BJ (cell line): ENCODE results near the gene CHAT. TPM values are rescaled to one million over a fixed set of nuclear protein-coding genes. Genes with fewer than 3 reads are reported as not detected.

ENCODE experiments used
- CTCF ChIA-PET: fragments of 350-600 bp; formaldehyde crosslinking; extraction: SDS; loops from one replicate; lab custom pipeline; 2021; ENCODE audit warnings: antibody characterized with exemption, inconsistent platforms; lab: Yijun Ruan, JAX
- POLR2A ChIA-PET: fragments of 300-600 bp; sonication (Branson Sonifier 250); formaldehyde crosslinking; extraction: SDS; loops from one replicate; lab custom pipeline; 2021; ENCODE audit warnings: antibody characterized with exemption; lab: Charles Lee
- DNase-seq: peaks from one replicate; pipeline ENCODE4 v3.0.0-alpha.2; 2011; ENCODE audit warnings: low read depth
- H3K27me3 ChIP-seq: 2 replicates; pipeline ENCODE4 v1.6.0; 2011; ENCODE audit warnings: low read length; ENCODE audit not compliant: control insufficient read depth, insufficient read depth
- H3K36me3 ChIP-seq: 2 replicates; pipeline ENCODE4 v1.5.1; 2011; ENCODE audit warnings: low read length; ENCODE audit not compliant: control insufficient read depth, insufficient read depth
- H3K4me3 ChIP-seq: 2 replicates; pipeline ENCODE4 v1.5.1; 2011; ENCODE audit warnings: low read depth, mild to moderate bottlenecking, control low read depth, low read length
- polyA plus RNA-seq: library from polyadenylated mRNA; depleted of rRNA; stranded (reverse); fragments of >200 nt; gene quantifications from 2 replicates; pipeline ENCODE4 v1.2.3, GENCODE V29; 2011
- TF ChIP-seq, protein P1 (sequence below): IDR thresholded peaks from 2 replicates; pipeline ENCODE4 v1.5.1; 2011; ENCODE audit warnings: low read depth, mild to moderate bottlenecking, control low read depth, inconsistent platforms, low read length, moderate library complexity; ENCODE audit not compliant: insufficient read depth

Gene CHAT
- polyA plus RNA-seq, 1 experiment: not detected

- no peak for DNase-seq
- H3K27me3 ChIP-seq: peaks cover 18% of the 10 kb centered on the region
- H3K4me3 ChIP-seq: no peak overlapping the region
- no peaks in the 10 kb centered on the region for H3K36me3 ChIP-seq
- TF ChIP-seq, protein P1, sequence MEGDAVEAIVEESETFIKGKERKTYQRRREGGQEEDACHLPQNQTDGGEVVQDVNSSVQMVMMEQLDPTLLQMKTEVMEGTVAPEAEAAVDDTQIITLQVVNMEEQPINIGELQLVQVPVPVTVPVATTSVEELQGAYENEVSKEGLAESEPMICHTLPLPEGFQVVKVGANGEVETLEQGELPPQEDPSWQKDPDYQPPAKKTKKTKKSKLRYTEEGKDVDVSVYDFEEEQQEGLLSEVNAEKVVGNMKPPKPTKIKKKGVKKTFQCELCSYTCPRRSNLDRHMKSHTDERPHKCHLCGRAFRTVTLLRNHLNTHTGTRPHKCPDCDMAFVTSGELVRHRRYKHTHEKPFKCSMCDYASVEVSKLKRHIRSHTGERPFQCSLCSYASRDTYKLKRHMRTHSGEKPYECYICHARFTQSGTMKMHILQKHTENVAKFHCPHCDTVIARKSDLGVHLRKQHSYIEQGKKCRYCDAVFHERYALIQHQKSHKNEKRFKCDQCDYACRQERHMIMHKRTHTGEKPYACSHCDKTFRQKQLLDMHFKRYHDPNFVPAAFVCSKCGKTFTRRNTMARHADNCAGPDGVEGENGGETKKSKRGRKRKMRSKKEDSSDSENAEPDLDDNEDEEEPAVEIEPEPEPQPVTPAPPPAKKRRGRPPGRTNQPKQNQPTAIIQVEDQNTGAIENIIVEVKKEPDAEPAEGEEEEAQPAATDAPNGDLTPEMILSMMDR: no peak
- CTCF ChIA-PET: no interaction called here
- POLR2A ChIA-PET: no interaction called here
Measured at GRCh38 chr10:49645871-49646870, 32.3 kb downstream of the CHAT start.

- CTCF ChIA-PET: no interaction called here
Measured at GRCh38 chr10:49647554-49647953, 33.7 kb downstream of the CHAT start.

DNA sequence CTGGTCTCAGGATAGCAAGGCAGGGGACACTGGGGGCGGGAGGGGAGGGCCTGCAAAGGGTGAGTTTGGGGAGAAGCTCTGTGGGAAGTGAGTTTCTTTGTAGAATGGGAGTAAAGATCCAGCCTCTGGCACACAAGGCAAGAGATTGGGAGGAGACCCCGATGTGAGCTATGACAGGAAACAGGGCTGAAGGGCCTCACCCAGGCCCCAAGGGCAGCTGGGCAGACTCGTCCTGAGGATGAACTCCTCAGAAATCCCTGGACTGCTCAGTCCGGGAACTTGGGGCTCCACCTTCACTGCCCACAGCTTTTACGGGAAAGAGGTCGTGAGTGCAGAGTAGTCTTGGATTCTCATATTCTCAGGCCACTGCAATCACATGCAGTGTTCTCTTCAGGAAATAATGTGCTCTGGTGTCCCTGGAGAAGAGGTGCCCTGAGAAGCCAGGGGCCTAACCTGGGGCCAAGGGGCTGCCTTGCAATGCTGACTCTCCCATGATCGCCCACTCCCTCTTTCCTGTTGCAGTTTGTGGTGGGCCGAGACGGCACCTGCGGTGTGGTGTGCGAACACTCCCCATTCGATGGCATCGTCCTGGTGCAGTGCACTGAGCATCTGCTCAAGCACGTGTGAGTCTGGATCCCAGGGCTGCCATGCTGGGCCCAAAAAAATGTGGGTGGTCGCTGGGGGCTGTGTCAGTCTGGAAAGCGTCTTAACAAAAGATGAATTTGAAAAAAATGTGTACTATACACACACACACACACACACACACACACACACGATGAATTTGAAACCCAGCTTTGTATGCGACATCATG lies 34.4 kb downstream of the CHAT start:
- no peaks in the 10 kb centered on the region for H3K36me3 ChIP-seq
- CTCF ChIA-PET: interaction anchor here (0.5 kb wide), 1 partner anchor 182 kb away, joined by 3 read pairs; no protein-coding TSS in a partner anchor
- POLR2A ChIA-PET: no interaction called here
- no peak overlapping the region for H3K4me3 ChIP-seq
- peaks cover 18% of the 10 kb centered on the region for H3K27me3 ChIP-seq
- TF ChIP-seq, protein P1: no peak
- DNase-seq: no peak

More at GRCh38 chr10:49647554-49647953, 33.7 kb downstream of the CHAT start:
- Histone ChIP-seq H3K4me3 (no peak overlapping the region), H3K27me3 (peaks cover 18% of the 10 kb centered on the region), H3K36me3 (no peaks in the 10 kb centered on the region)
- TF ChIP-seq, protein P1: no peak
- POLR2A ChIA-PET: no interaction called here
- DNase-seq: no peak

DNA sequence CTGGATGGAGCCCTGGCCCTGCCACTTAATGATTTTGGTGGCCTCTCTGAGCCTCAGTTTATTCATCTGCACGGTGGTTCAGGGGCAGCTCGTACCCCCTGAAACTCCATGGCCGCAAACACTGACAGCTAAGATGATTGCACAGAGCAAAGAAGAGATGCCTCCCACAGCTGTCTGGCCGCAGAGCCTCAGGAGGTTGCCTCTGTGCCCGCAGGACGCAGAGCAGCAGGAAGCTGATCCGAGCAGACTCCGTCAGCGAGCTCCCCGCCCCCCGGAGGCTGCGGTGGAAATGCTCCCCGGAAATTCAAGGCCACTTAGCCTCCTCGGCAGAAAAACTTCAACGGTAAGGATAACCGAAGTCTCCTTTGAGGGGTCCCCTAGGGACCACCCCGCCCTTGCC lies 35.5 kb downstream of the CHAT start:
- peaks cover 21% of the 10 kb centered on the region for H3K27me3 ChIP-seq
- TF ChIP-seq, protein P1: no peak
- POLR2A ChIA-PET: no interaction called here
- DNase-seq: no peak
- H3K4me3 ChIP-seq: no peak overlapping the region
- no peaks in the 10 kb centered on the region for H3K36me3 ChIP-seq
- CTCF ChIA-PET: interaction anchor here (1.3 kb wide), 1 partner anchor 16 kb away, joined by 3 read pairs; no protein-coding TSS in a partner anchor
